ENCODE measurements around the gene CRMP1. TPM values are rescaled to one million over a fixed set of nuclear protein-coding genes. Genes with fewer than 3 reads are reported as not detected.

The CRMP1 gene
- total RNA-seq, 2 experiments from 2014 or later: not detected

- ChIA-PET POLR2A (no interaction called here), CTCF (no interaction called here)
- H3K4me1 Mint-ChIP-seq (ENCODE audit: low read depth): no peaks in the 10 kb centered on the region
- ATAC-seq (ENCODE audit: poor library complexity) (no peak), DNase-seq (no peak)
- TF ChIP-seq, protein P1, sequence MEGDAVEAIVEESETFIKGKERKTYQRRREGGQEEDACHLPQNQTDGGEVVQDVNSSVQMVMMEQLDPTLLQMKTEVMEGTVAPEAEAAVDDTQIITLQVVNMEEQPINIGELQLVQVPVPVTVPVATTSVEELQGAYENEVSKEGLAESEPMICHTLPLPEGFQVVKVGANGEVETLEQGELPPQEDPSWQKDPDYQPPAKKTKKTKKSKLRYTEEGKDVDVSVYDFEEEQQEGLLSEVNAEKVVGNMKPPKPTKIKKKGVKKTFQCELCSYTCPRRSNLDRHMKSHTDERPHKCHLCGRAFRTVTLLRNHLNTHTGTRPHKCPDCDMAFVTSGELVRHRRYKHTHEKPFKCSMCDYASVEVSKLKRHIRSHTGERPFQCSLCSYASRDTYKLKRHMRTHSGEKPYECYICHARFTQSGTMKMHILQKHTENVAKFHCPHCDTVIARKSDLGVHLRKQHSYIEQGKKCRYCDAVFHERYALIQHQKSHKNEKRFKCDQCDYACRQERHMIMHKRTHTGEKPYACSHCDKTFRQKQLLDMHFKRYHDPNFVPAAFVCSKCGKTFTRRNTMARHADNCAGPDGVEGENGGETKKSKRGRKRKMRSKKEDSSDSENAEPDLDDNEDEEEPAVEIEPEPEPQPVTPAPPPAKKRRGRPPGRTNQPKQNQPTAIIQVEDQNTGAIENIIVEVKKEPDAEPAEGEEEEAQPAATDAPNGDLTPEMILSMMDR (IDR thresholded peaks at IDR 0.05): no peak
- H3K4me3 Mint-ChIP-seq: no peak overlapping the region
- Histone ChIP-seq H3K36me3 (ENCODE audit: insufficient read depth, low read length) (no peaks in the 10 kb centered on the region), H3K27me3 (ENCODE audit: control insufficient read depth in 1 of 2, insufficient read depth in 2 of 2, low read length in 2 of 2) (peaks cover 43 to 47% of the 10 kb centered on the region in 2 experiments), H3K4me1 (ENCODE audit: insufficient read depth, low read length) (no peaks in the 10 kb centered on the region), H3K27ac (ENCODE audit: low read depth in 1 of 2, low read length in 2 of 2) (no peak overlapping the region), H3K9me3 (ENCODE audit: control insufficient read depth in 1 of 2, insufficient read depth in 1 of 2, low read length in 2 of 2) (peaks cover 5 to 42% of the 10 kb centered on the region in 2 experiments), H3K4me3 (ENCODE audit: low read length) (no peak overlapping the region)
- intact Hi-C loops (cut with DNase I, micrococcal nuclease): no loop called here
- peaks cover 2% of the 10 kb centered on the region for H3K9me3 Mint-ChIP-seq
- H3K27me3 Mint-ChIP-seq: peaks cover 81% of the 10 kb centered on the region
- no peak overlapping the region for H3K27ac Mint-ChIP-seq
- H3K36me3 Mint-ChIP-seq (ENCODE audit: low read depth): no peaks in the 10 kb centered on the region
Observed at GRCh38 chr4:5893591-5893990, 705 bp upstream of the CRMP1 start.

- ChIA-PET CTCF (no interaction called here), POLR2A (no interaction called here)
- Mint-ChIP-seq H3K27ac (no peak overlapping the region), H3K4me1 (ENCODE audit: low read depth) (no peaks in the 10 kb centered on the region), H3K27me3 (peaks cover 70% of the 10 kb centered on the region), H3K9me3 (peaks cover 2% of the 10 kb centered on the region), H3K4me3 (no peak overlapping the region), H3K36me3 (ENCODE audit: low read depth) (no peaks in the 10 kb centered on the region)
- ATAC-seq (ENCODE audit: poor library complexity): no peak
- intact Hi-C loops (cut with DNase I, micrococcal nuclease): no loop called here
- Histone ChIP-seq H3K4me3 (ENCODE audit: low read length) (no peak overlapping the region), H3K4me1 (ENCODE audit: insufficient read depth, low read length) (peaks cover 3% of the 10 kb centered on the region), H3K36me3 (ENCODE audit: insufficient read depth, low read length) (no peaks in the 10 kb centered on the region), H3K27me3 (ENCODE audit: control insufficient read depth in 1 of 2, insufficient read depth in 2 of 2, low read length in 2 of 2) (peaks cover 47 to 51% of the 10 kb centered on the region in 2 experiments), H3K27ac (ENCODE audit: low read depth in 1 of 2, low read length in 2 of 2) (no peak overlapping the region), H3K9me3 (ENCODE audit: control insufficient read depth in 1 of 2, insufficient read depth in 1 of 2, low read length in 2 of 2) (peaks cover 5 to 41% of the 10 kb centered on the region in 2 experiments)
- TF ChIP-seq, protein P1 (IDR thresholded peaks at IDR 0.05): no peak
- no peak for DNase-seq
Observed at GRCh38 chr4:5892323-5893003, 423 bp downstream of the CRMP1 start.

GRCh38 chr4:5891563-5892322 is 1.1 kb downstream of the CRMP1 start:
- intact Hi-C loops (cut with DNase I, micrococcal nuclease): no loop called here
- no peak for ATAC-seq (ENCODE audit: poor library complexity)

More at GRCh38 chr4:5891563-5892322, 1.1 kb downstream of the CRMP1 start:
- no peak overlapping the region for H3K27ac ChIP-seq (ENCODE audit: low read depth in 1 of 2, low read length in 2 of 2)
- peaks cover 5 to 49% of the 10 kb centered on the region in 2 experiments for H3K9me3 ChIP-seq (ENCODE audit: control insufficient read depth in 1 of 2, insufficient read depth in 1 of 2, low read length in 2 of 2)
- POLR2A ChIA-PET: no interaction called here
- H3K4me3 Mint-ChIP-seq: no peak overlapping the region
- no peak overlapping the region for H3K4me3 ChIP-seq (ENCODE audit: low read length)
- no peak for DNase-seq
- H3K4me1 ChIP-seq (ENCODE audit: insufficient read depth, low read length): peaks cover 5% of the 10 kb centered on the region
- H3K9me3 Mint-ChIP-seq: no peaks in the 10 kb centered on the region
- H3K36me3 Mint-ChIP-seq (ENCODE audit: low read depth): no peaks in the 10 kb centered on the region
- TF ChIP-seq, protein P1 (IDR thresholded peaks at IDR 0.05): no peak
- H3K36me3 ChIP-seq (ENCODE audit: insufficient read depth, low read length): no peaks in the 10 kb centered on the region
- H3K27me3 ChIP-seq (ENCODE audit: control insufficient read depth in 1 of 2, insufficient read depth in 2 of 2, low read length in 2 of 2): peaks cover 54 to 56% of the 10 kb centered on the region in 2 experiments
- H3K27me3 Mint-ChIP-seq: peaks cover 75% of the 10 kb centered on the region
- H3K27ac Mint-ChIP-seq: no peak overlapping the region
- CTCF ChIA-PET: no interaction called here
- no peaks in the 10 kb centered on the region for H3K4me1 Mint-ChIP-seq (ENCODE audit: low read depth)
